ENCODE results near the gene TAOK1.
"Not testable (repeated sequence)": the region's sequence is repeated elsewhere in the genome, so short reads cannot be mapped to it uniquely, and the experiment has no call there.

The TAOK1 gene

GRCh38 chr17:29473437-29473836, 83.3 kb downstream of the TAOK1 start:
- not testable (repeated sequence) for H3K27me3 ChIP-seq (ENCODE audit: control insufficient read depth in 1 of 2, insufficient read depth in 2 of 2, low read length in 2 of 2); H3K4me3 ChIP-seq (ENCODE audit: low read depth in 1 of 2, low read length in 2 of 2); H3K9ac ChIP-seq (ENCODE audit: low read depth in 1 of 2, low read length in 2 of 2); H3K36me3 ChIP-seq (ENCODE audit: control insufficient read depth in 1 of 2, insufficient read depth in 2 of 2, low read length in 2 of 2); H3K4me1 ChIP-seq (ENCODE audit: control insufficient read depth in 1 of 2, insufficient read depth in 2 of 2, low read length in 2 of 2); H3K9me3 ChIP-seq (ENCODE audit: control insufficient read depth in 1 of 2, low read length in 2 of 2); H3K27ac ChIP-seq (ENCODE audit: low read depth, low read length)

GRCh38 chr17:29474297-29474696, 84.1 kb downstream of the TAOK1 start:
- H3K36me3 ChIP-seq (ENCODE audit: control insufficient read depth in 1 of 2, insufficient read depth in 2 of 2, low read length in 2 of 2): peaks cover 5 to 15% of the 10 kb centered on the region in 2 donors
- H3K9me3 ChIP-seq (ENCODE audit: control insufficient read depth in 1 of 2, low read length in 2 of 2): no peaks in the 10 kb centered on the region
- H3K4me3 ChIP-seq (ENCODE audit: low read depth in 1 of 2, low read length in 2 of 2): no peak overlapping the region
- H3K4me1 ChIP-seq (ENCODE audit: control insufficient read depth in 1 of 2, insufficient read depth in 2 of 2, low read length in 2 of 2): no peaks in the 10 kb centered on the region
- no peak overlapping the region for H3K9ac ChIP-seq (ENCODE audit: low read depth in 1 of 2, low read length in 2 of 2)
- no peak overlapping the region for H3K27ac ChIP-seq (ENCODE audit: low read depth, low read length)
- no peaks in the 10 kb centered on the region for H3K27me3 ChIP-seq (ENCODE audit: control insufficient read depth in 1 of 2, insufficient read depth in 2 of 2, low read length in 2 of 2)

GRCh38 chr17:29475891-29476290, 85.7 kb downstream of the TAOK1 start:
- Histone ChIP-seq H3K9me3 (ENCODE audit: control insufficient read depth in 1 of 2, low read length in 2 of 2) (no peaks in the 10 kb centered on the region), H3K27me3 (ENCODE audit: control insufficient read depth in 1 of 2, insufficient read depth in 2 of 2, low read length in 2 of 2) (no peaks in the 10 kb centered on the region), H3K27ac (ENCODE audit: low read depth, low read length) (no peak overlapping the region), H3K36me3 (ENCODE audit: control insufficient read depth in 1 of 2, insufficient read depth in 2 of 2, low read length in 2 of 2) (peaks cover 5 to 15% of the 10 kb centered on the region in 2 donors), H3K4me3 (ENCODE audit: low read depth in 1 of 2, low read length in 2 of 2) (no peak overlapping the region), H3K4me1 (ENCODE audit: control insufficient read depth in 1 of 2, insufficient read depth in 2 of 2, low read length in 2 of 2) (no peaks in the 10 kb centered on the region), H3K9ac (ENCODE audit: low read depth in 1 of 2, low read length in 2 of 2) (no peak overlapping the region)

- not testable (repeated sequence) for H3K4me3 ChIP-seq (ENCODE audit: low read depth in 1 of 2, low read length in 2 of 2); H3K4me1 ChIP-seq (ENCODE audit: control insufficient read depth in 1 of 2, insufficient read depth in 2 of 2, low read length in 2 of 2); H3K9me3 ChIP-seq (ENCODE audit: control insufficient read depth in 1 of 2, low read length in 2 of 2); H3K9ac ChIP-seq (ENCODE audit: low read depth in 1 of 2, low read length in 2 of 2); H3K27me3 ChIP-seq (ENCODE audit: control insufficient read depth in 1 of 2, insufficient read depth in 2 of 2, low read length in 2 of 2); H3K27ac ChIP-seq (ENCODE audit: low read depth, low read length)
- peaks cover 7 to 23% of the 10 kb centered on the region in 2 donors for H3K36me3 ChIP-seq (ENCODE audit: control insufficient read depth in 1 of 2, insufficient read depth in 2 of 2, low read length in 2 of 2)
Observed at GRCh38 chr17:29480249-29480928, 90.2 kb downstream of the TAOK1 start.

- Histone ChIP-seq H3K4me1 (ENCODE audit: control insufficient read depth in 1 of 2, insufficient read depth in 2 of 2, low read length in 2 of 2) (no peaks in the 10 kb centered on the region), H3K4me3 (ENCODE audit: low read depth in 1 of 2, low read length in 2 of 2) (no peak overlapping the region), H3K36me3 (ENCODE audit: control insufficient read depth in 1 of 2, insufficient read depth in 2 of 2, low read length in 2 of 2) (peaks cover 7 to 20% of the 10 kb centered on the region in 2 donors), H3K9ac (ENCODE audit: low read depth in 1 of 2, low read length in 2 of 2) (no peak overlapping the region), H3K9me3 (ENCODE audit: control insufficient read depth in 1 of 2, low read length in 2 of 2) (no peaks in the 10 kb centered on the region), H3K27me3 (ENCODE audit: control insufficient read depth in 1 of 2, insufficient read depth in 2 of 2, low read length in 2 of 2) (no peaks in the 10 kb centered on the region), H3K27ac (ENCODE audit: low read depth, low read length) (no peak overlapping the region)
Observed at GRCh38 chr17:29483503-29483902, 93.3 kb downstream of the TAOK1 start.

- H3K36me3 ChIP-seq (ENCODE audit: control insufficient read depth in 1 of 2, insufficient read depth in 2 of 2, low read length in 2 of 2): peaks cover 8 to 51% of the 10 kb centered on the region in 2 donors
- H3K27ac ChIP-seq (ENCODE audit: low read depth, low read length): no peak overlapping the region
Observed at GRCh38 chr17:29495011-29495410, 104.8 kb downstream of the TAOK1 start.

GRCh38 chr17:29504711-29505110, 114.5 kb downstream of the TAOK1 start:
- H3K9me3 ChIP-seq (ENCODE audit: control insufficient read depth in 1 of 2, low read length in 2 of 2): no peaks in the 10 kb centered on the region
- H3K4me1 ChIP-seq (ENCODE audit: control insufficient read depth in 1 of 2, insufficient read depth in 2 of 2, low read length in 2 of 2): no peaks in the 10 kb centered on the region
- no peaks in the 10 kb centered on the region for H3K27me3 ChIP-seq (ENCODE audit: control insufficient read depth in 1 of 2, insufficient read depth in 2 of 2, low read length in 2 of 2)
- no peak overlapping the region for H3K9ac ChIP-seq (ENCODE audit: low read depth in 1 of 2, low read length in 2 of 2)
- no peak overlapping the region for H3K27ac ChIP-seq (ENCODE audit: low read depth, low read length)
- H3K4me3 ChIP-seq (ENCODE audit: low read depth in 1 of 2, low read length in 2 of 2): no peak overlapping the region
- peaks cover 5 to 60% of the 10 kb centered on the region in 2 donors for H3K36me3 ChIP-seq (ENCODE audit: control insufficient read depth in 1 of 2, insufficient read depth in 2 of 2, low read length in 2 of 2)

More at GRCh38 chr17:29495011-29495410, 104.8 kb downstream of the TAOK1 start:
- no peak overlapping the region for H3K4me3 ChIP-seq (ENCODE audit: low read depth in 1 of 2, low read length in 2 of 2)
- no peaks in the 10 kb centered on the region for H3K4me1 ChIP-seq (ENCODE audit: control insufficient read depth in 1 of 2, insufficient read depth in 2 of 2, low read length in 2 of 2)
- no peaks in the 10 kb centered on the region for H3K27me3 ChIP-seq (ENCODE audit: control insufficient read depth in 1 of 2, insufficient read depth in 2 of 2, low read length in 2 of 2)
- no peak overlapping the region for H3K9ac ChIP-seq (ENCODE audit: low read depth in 1 of 2, low read length in 2 of 2)
- no peaks in the 10 kb centered on the region for H3K9me3 ChIP-seq (ENCODE audit: control insufficient read depth in 1 of 2, low read length in 2 of 2)

- H3K4me1 ChIP-seq (ENCODE audit: control insufficient read depth in 1 of 2, insufficient read depth in 2 of 2, low read length in 2 of 2): no peaks in the 10 kb centered on the region
- no peak overlapping the region for H3K9ac ChIP-seq (ENCODE audit: low read depth in 1 of 2, low read length in 2 of 2)
- H3K27ac ChIP-seq (ENCODE audit: low read depth, low read length): no peak overlapping the region
- H3K36me3 ChIP-seq (ENCODE audit: control insufficient read depth in 1 of 2, insufficient read depth in 2 of 2, low read length in 2 of 2): peaks cover 5 to 51% of the 10 kb centered on the region in 2 donors
- no peaks in the 10 kb centered on the region for H3K27me3 ChIP-seq (ENCODE audit: control insufficient read depth in 1 of 2, insufficient read depth in 2 of 2, low read length in 2 of 2)
- H3K4me3 ChIP-seq (ENCODE audit: low read depth in 1 of 2, low read length in 2 of 2): no peak overlapping the region
- no peaks in the 10 kb centered on the region for H3K9me3 ChIP-seq (ENCODE audit: control insufficient read depth in 1 of 2, low read length in 2 of 2)
Observed at GRCh38 chr17:29505836-29506235, 115.7 kb downstream of the TAOK1 start.

- Histone ChIP-seq H3K27me3 (ENCODE audit: control insufficient read depth in 1 of 2, insufficient read depth in 2 of 2, low read length in 2 of 2) (no peaks in the 10 kb centered on the region), H3K9me3 (ENCODE audit: control insufficient read depth in 1 of 2, low read length in 2 of 2) (no peaks in the 10 kb centered on the region), H3K36me3 (ENCODE audit: control insufficient read depth in 1 of 2, insufficient read depth in 2 of 2, low read length in 2 of 2) (peaks cover 0 to 40% of the 10 kb centered on the region in 2 donors), H3K4me3 (ENCODE audit: low read depth in 1 of 2, low read length in 2 of 2) (no peak overlapping the region), H3K9ac (ENCODE audit: low read depth in 1 of 2, low read length in 2 of 2) (no peak overlapping the region), H3K27ac (ENCODE audit: low read depth, low read length) (no peak overlapping the region), H3K4me1 (ENCODE audit: control insufficient read depth in 1 of 2, insufficient read depth in 2 of 2, low read length in 2 of 2) (no peaks in the 10 kb centered on the region)
Observed at GRCh38 chr17:29510953-29511352, 120.8 kb downstream of the TAOK1 start.

GRCh38 chr17:29514792-29515191, 124.6 kb downstream of the TAOK1 start:
- Histone ChIP-seq H3K27ac (ENCODE audit: low read depth, low read length) (no peak overlapping the region), H3K36me3 (ENCODE audit: control insufficient read depth in 1 of 2, insufficient read depth in 2 of 2, low read length in 2 of 2) (peaks cover 11 to 49% of the 10 kb centered on the region in 2 donors), H3K9ac (ENCODE audit: low read depth in 1 of 2, low read length in 2 of 2) (no peak overlapping the region), H3K4me1 (ENCODE audit: control insufficient read depth in 1 of 2, insufficient read depth in 2 of 2, low read length in 2 of 2) (no peaks in the 10 kb centered on the region), H3K4me3 (ENCODE audit: low read depth in 1 of 2, low read length in 2 of 2) (no peak overlapping the region), H3K27me3 (ENCODE audit: control insufficient read depth in 1 of 2, insufficient read depth in 2 of 2, low read length in 2 of 2) (no peaks in the 10 kb centered on the region), H3K9me3 (ENCODE audit: control insufficient read depth in 1 of 2, low read length in 2 of 2) (no peaks in the 10 kb centered on the region)

Measured in duodenal mucosa (tissue), 2 donors.